ENCODE data around the gene TSEN2.

DNA sequence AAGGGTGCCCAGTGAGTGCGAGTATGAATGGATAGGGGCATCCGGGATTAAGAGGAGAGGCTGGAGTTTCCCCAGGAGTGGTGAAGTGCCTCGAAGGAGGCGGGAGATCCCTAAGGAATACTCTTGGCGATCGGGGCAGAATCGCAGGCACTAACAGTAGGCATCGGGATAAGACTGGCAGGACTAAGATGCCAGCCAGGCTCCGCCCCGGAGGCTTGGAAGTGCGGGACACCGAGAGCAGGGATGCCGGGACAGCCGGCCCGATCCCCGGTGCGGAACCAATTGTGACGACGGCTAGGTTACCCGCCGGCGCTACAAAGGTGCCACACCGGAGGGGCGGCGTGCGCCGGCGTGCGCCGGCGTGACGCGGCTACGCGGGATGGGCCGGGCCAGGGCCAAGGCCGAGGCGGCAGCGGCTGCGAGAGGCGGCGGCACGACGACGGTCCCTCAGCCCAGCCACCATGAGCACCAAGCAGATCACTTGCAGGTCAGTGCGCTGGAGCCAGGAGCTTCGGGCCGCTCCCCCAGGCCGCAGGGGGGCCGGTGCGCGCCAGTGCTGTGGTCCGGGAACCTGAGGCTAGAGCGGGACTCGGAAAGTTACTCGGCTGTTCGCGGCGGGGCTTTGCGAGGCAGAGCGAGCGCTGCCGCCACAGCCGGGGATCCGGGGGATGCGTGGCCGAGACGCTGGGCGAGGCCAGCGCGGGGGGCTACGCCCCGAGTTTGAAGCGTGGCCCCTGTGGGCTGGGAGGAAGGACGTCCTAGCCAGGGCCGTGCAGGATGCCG is 72.6 kb downstream of the TSEN2 start, which contains the start of gene MKRN2:
- TF ChIP-seq, protein P1, sequence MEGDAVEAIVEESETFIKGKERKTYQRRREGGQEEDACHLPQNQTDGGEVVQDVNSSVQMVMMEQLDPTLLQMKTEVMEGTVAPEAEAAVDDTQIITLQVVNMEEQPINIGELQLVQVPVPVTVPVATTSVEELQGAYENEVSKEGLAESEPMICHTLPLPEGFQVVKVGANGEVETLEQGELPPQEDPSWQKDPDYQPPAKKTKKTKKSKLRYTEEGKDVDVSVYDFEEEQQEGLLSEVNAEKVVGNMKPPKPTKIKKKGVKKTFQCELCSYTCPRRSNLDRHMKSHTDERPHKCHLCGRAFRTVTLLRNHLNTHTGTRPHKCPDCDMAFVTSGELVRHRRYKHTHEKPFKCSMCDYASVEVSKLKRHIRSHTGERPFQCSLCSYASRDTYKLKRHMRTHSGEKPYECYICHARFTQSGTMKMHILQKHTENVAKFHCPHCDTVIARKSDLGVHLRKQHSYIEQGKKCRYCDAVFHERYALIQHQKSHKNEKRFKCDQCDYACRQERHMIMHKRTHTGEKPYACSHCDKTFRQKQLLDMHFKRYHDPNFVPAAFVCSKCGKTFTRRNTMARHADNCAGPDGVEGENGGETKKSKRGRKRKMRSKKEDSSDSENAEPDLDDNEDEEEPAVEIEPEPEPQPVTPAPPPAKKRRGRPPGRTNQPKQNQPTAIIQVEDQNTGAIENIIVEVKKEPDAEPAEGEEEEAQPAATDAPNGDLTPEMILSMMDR (IDR thresholded peaks at IDR 0.05; ENCODE audit: insufficient read depth, low read length, poor library complexity, severe bottlenecking), result no peak
- TF ChIP-seq EZH2phosphoT487 (conservative IDR thresholded peaks at IDR 0.05; ENCODE audit: low read length), result no peak
